Aorta (tissue), 5 donors: ENCODE measurements around the gene KRT71. TPM values are rescaled to one million over a fixed set of nuclear protein-coding genes. Genes with fewer than 3 reads are reported as not detected.

ENCODE experiments used
- ATAC-seq: fragments of 200-7000 bp; cut with Tn5 transposase; one replicate; pipeline ENCODE4 v1.9.1; 2022; ENCODE audit warnings: moderate library complexity; ENCODE audit not compliant: low FRiP score
- DNase-seq, 2 donors: peaks; one replicate each; pipeline ENCODE4 v3.0.0-alpha.2; 2020
- H3K27ac ChIP-seq, 2 donors: one replicate each; pipeline ENCODE4 v1.5.1; 2013; ENCODE audit warnings: low read length in 2 of 2, mild to moderate bottlenecking in 2 of 2, moderate library complexity in 2 of 2, control low read depth in 1 of 2, inconsistent platforms in 1 of 2, low read depth in 1 of 2
- H3K27me3 ChIP-seq, 2 donors: one replicate each; pipeline ENCODE4 v1.6.1; 2013; ENCODE audit warnings: control low read depth in 1 of 2, low read length in 1 of 2, mild to moderate bottlenecking in 1 of 2, moderate library complexity in 1 of 2; ENCODE audit not compliant: insufficient read depth in 2 of 2, control insufficient read depth in 1 of 2
- H3K36me3 ChIP-seq, 2 donors: one replicate each; pipeline ENCODE4 v1.6.1; 2013; ENCODE audit warnings: control low read depth in 1 of 2, low read length in 1 of 2, mild to moderate bottlenecking in 1 of 2; ENCODE audit not compliant: insufficient read depth in 2 of 2, control insufficient read depth in 1 of 2
- H3K4me1 ChIP-seq, 2 donors: one replicate each; pipeline ENCODE4 v1.6.1; 2013; ENCODE audit warnings: low read length in 2 of 2, control low read depth in 1 of 2, mild to moderate bottlenecking in 1 of 2, moderate library complexity in 1 of 2; ENCODE audit not compliant: insufficient read depth in 2 of 2, control insufficient read depth in 1 of 2
- H3K4me3 ChIP-seq, 2 donors: one replicate each; pipeline ENCODE4 v1.5.1; 2013; ENCODE audit warnings: low read length in 2 of 2, control low read depth in 1 of 2, mild to moderate bottlenecking in 1 of 2
- H3K9me3 ChIP-seq: one replicate; pipeline ENCODE4 v1.6.1; 2013; ENCODE audit warnings: mild to moderate bottlenecking, low read length; ENCODE audit not compliant: control insufficient read depth
- WGBS, 2 donors: extraction: QIAGEN DNeasy Blood & Tissue Kit; methylation state at CpG; one replicate each; pipeline ENCODE4 v1.1.7; 2013; 5-methylcytosine and 5-hydroxymethylcytosine counted together
- intact Hi-C, 2 donors: fragments of 100-400 bp; cut with DNase I; formaldehyde crosslinking; loops; one replicate each; pipeline versions ENCODE4 v1.14.2 to v1.15.0; 2022
- polyA plus RNA-seq, 2 donors: library from polyadenylated mRNA; stranded (reverse); fragments of 200-250 nt; gene quantifications; one replicate each; pipeline ENCODE4 v1.2.3, GENCODE V29; 2013
- total RNA-seq, 2 donors: library from RNA; stranded (reverse); fragmentation: NEBNext Ultra II Directional; extraction: Animal tissue kit (Norgen Biotek cat#: 25700); gene quantifications; one replicate each; pipeline ENCODE4 v1.2.1, GENCODE V29; 2021
- donor health status: healthy with polysubstance abuse.
- donor health status: Bipolar disorder and iron deficiency.
- donor health status: DM: no; HTN: no; CAD: no.
- donor health status: DM: no; HTN: no; CAD: no.
- donor health status: DM: yes; HTN: yes; CAD: no.

Gene KRT71
- total and polyA plus RNA-seq, 4 donors = not detected

GRCh38 chr12:52517888-52518287 is 35.1 kb downstream of the KRT71 start:
- H3K27ac ChIP-seq = no peak overlapping the region
- no peaks in the 10 kb centered on the region for H3K36me3 ChIP-seq
- 94 to 96% methylated on average over 5 of the region's 5 CpGs for WGBS, 2 donors
- intact Hi-C loops = loop anchor here in 1 of 2 donors (10.0 kb wide), 1 partner anchor 363 kb away; no protein-coding TSS in a partner anchor
- no peak overlapping the region for H3K4me3 ChIP-seq
- no peak for DNase-seq
- ATAC-seq = no peak
- no peaks in the 10 kb centered on the region for H3K4me1 ChIP-seq
- H3K9me3 ChIP-seq = no peaks in the 10 kb centered on the region
- no peaks in the 10 kb centered on the region for H3K27me3 ChIP-seq

GRCh38 chr12:52517005-52517835 is 35.7 kb downstream of the KRT71 start:
- H3K36me3 ChIP-seq = no peaks in the 10 kb centered on the region
- H3K27ac ChIP-seq = no peak overlapping the region
- ATAC-seq = no peak
- H3K4me3 ChIP-seq = no peak overlapping the region
- no peaks in the 10 kb centered on the region for H3K27me3 ChIP-seq
- intact Hi-C loops = loop anchor here in 1 of 2 donors (10.0 kb wide), 1 partner anchor 362 kb away; no protein-coding TSS in a partner anchor
- H3K4me1 ChIP-seq = no peaks in the 10 kb centered on the region
- no peak for DNase-seq
- no peaks in the 10 kb centered on the region for H3K9me3 ChIP-seq
- WGBS, 2 donors = 95 to 96% methylated on average over 14 of the region's 14 CpGs

GRCh38 chr12:52515927-52516831 is 36.8 kb downstream of the KRT71 start:
- no peaks in the 10 kb centered on the region for H3K4me1 ChIP-seq
- peaks cover 1% of the 10 kb centered on the region for H3K9me3 ChIP-seq
- no peak overlapping the region for H3K27ac ChIP-seq
- intact Hi-C loops = loop anchor here in 1 of 2 donors (10.0 kb wide), 1 partner anchor 361 kb away; no protein-coding TSS in a partner anchor
- 84 to 88% methylated on average over 15 of the region's 15 CpGs for WGBS, 2 donors
- DNase-seq = no peak
- H3K27me3 ChIP-seq = no peaks in the 10 kb centered on the region
- ATAC-seq = no peak
- no peaks in the 10 kb centered on the region for H3K36me3 ChIP-seq
- H3K4me3 ChIP-seq = no peak overlapping the region

GRCh38 chr12:52515319-52515646 is 37.7 kb downstream of the KRT71 start:
- H3K27ac ChIP-seq = no peak overlapping the region
- 88 to 91% methylated on average over 1 of the region's 1 CpG for WGBS, 2 donors
- no peaks in the 10 kb centered on the region for H3K27me3 ChIP-seq
- intact Hi-C loops = loop anchor here in 1 of 2 donors (10.0 kb wide), 1 partner anchor 360 kb away; no protein-coding TSS in a partner anchor
- H3K36me3 ChIP-seq = no peaks in the 10 kb centered on the region
- ATAC-seq = no peak
- peaks cover 1% of the 10 kb centered on the region for H3K9me3 ChIP-seq
- H3K4me3 ChIP-seq = no peak overlapping the region
- DNase-seq = no peak
- no peaks in the 10 kb centered on the region for H3K4me1 ChIP-seq

DNA sequence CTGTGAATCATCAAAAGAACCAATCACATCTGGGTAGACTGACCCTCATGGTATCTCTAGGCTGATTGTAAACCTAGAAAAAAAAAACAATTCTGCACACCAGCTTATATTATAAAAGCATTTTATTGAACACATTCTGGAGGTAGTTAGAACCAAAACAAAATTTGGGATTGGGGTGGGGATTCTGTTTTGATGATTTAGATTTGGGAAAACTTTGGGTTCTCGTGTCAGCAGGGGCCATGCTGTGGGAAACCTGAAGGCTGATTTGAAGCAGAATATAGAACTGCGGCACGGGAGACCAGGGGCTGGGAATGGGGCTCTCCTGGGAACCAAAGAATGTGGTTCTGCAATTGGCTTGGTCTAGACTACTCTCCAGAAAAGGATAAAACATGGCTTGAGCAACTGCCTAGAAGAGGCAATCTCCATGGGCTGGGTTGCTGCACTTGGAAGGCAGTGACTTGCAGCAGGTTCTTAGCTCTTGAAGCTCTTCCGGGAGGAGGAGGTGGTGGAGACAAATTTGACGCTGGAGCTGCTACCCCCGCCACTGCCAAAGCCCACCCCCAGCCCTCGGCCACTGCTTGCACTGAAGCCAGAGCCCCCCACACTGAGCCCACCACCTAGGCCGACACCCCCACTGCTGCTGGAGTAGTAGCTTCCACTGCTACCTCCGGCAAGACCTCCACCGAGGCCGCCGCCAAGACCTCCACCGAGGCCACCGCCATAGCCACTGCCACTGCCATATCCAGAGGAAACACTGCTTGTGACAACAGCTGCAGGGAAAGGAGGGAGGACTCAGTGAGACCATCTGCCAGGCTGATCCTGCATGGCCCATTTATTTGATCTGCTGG is 38.2 kb downstream of the KRT71 start:
- no peak for ATAC-seq
- peaks cover 1% of the 10 kb centered on the region for H3K9me3 ChIP-seq
- H3K4me1 ChIP-seq = no peaks in the 10 kb centered on the region
- no peak for DNase-seq
- H3K4me3 ChIP-seq = no peak overlapping the region
- no peaks in the 10 kb centered on the region for H3K36me3 ChIP-seq
- intact Hi-C loops = loop anchor here in 1 of 2 donors (10.0 kb wide), 1 partner anchor 360 kb away; no protein-coding TSS in a partner anchor
- H3K27ac ChIP-seq = no peak overlapping the region
- no peaks in the 10 kb centered on the region for H3K27me3 ChIP-seq
- 82 to 88% methylated on average over 13 to 14 of the region's 14 CpGs for WGBS, 2 donors

- Histone ChIP-seq H3K27me3 (no peaks in the 10 kb centered on the region), H3K36me3 (no peaks in the 10 kb centered on the region), H3K4me3 (no peak overlapping the region), H3K4me1 (no peaks in the 10 kb centered on the region), H3K27ac (no peak overlapping the region), H3K9me3 (peaks cover 1% of the 10 kb centered on the region)
- WGBS, 2 donors = 86 to 92% methylated on average over 6 of the region's 6 CpGs
- DNase-seq (no peak), ATAC-seq (no peak)
- intact Hi-C loops = loop anchor here in 1 of 2 donors (10.0 kb wide), 1 partner anchor 359 kb away; no protein-coding TSS in a partner anchor
Measured at GRCh38 chr12:52513736-52514135, 39.2 kb downstream of the KRT71 start.

DNA sequence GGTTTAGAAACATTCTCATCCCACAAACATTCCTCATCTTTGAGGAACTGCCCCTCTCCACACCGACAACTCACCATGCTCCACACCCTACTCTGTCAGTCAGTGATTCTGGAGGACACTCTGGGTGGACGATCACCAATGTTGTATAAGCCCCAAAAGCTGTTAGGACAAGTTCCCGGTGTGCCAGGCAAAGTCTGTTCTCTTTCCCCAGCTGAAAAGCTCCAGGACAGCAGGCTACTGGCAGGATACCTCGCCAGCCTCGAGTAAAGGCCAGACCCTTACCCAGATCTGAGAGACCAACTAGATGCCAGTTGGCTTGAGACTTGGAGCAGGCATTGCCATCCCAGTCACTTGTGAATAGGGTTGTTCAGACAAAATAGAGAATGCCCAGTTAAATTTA is 44.7 kb downstream of the KRT71 start:
- Histone ChIP-seq H3K4me1 (no peaks in the 10 kb centered on the region), H3K9me3 (peaks cover 1% of the 10 kb centered on the region), H3K36me3 (no peaks in the 10 kb centered on the region), H3K27me3 (no peaks in the 10 kb centered on the region), H3K27ac (no peak overlapping the region), H3K4me3 (no peak overlapping the region)
- intact Hi-C loops = loop anchor here in 1 of 2 donors (5.0 to 10.0 kb wide), 2 partner anchors 133 to 351 kb away; no protein-coding TSS in a partner anchor
- DNase-seq (no peak), ATAC-seq (no peak)
- 77 to 79% methylated on average over 5 of the region's 5 CpGs for WGBS, 2 donors
